Progenitor cell of endocrine pancreas (in vitro differentiated cells): ENCODE data around the gene ADM5. TPM values are rescaled to one million over a fixed set of nuclear protein-coding genes. Genes with fewer than 3 reads are reported as not detected.

ENCODE experiments used
- DNase-seq: peaks from one replicate; pipeline ENCODE4 v3.0.0; 2021; ENCODE audit warnings: low spot score; ENCODE audit not compliant: unreplicated experiment
- H3K27ac Mint-ChIP-seq: 2 replicates; pipeline ENCODE4 v1.8.0; 2021; ENCODE audit warnings: mild to moderate bottlenecking, moderate library complexity, mixed read lengths
- H3K27me3 Mint-ChIP-seq: 2 replicates; pipeline ENCODE4 v1.8.0; 2021; ENCODE audit warnings: mixed read lengths
- H3K36me3 Mint-ChIP-seq: 2 replicates; pipeline ENCODE4 v1.8.0; 2022; ENCODE audit warnings: mixed read lengths; ENCODE audit not compliant: insufficient read depth
- H3K4me1 Mint-ChIP-seq: 2 replicates; pipeline ENCODE4 v1.8.0; 2021; ENCODE audit warnings: low read depth, mixed read lengths
- H3K4me3 Mint-ChIP-seq: 2 replicates; pipeline ENCODE4 v1.8.0; 2021; ENCODE audit warnings: low read depth, mild to moderate bottlenecking, moderate library complexity, mixed read lengths
- H3K9me3 Mint-ChIP-seq: 2 replicates; pipeline ENCODE4 v1.8.0; 2021; ENCODE audit warnings: low read depth, mixed read lengths
- total RNA-seq: library from RNA; stranded (reverse); gene quantifications from 2 replicates; pipeline ENCODE4 v1.2.1, GENCODE V29; 2021
- TF ChIP-seq, protein P1 (sequence below): fragments of 200-600 bp; sonication (generic); IDR thresholded peaks from one replicate; pipeline ENCODE4 v1.5.0; 2021; ENCODE audit warnings: antibody characterized with exemption, mild to moderate bottlenecking; ENCODE audit not compliant: unreplicated experiment

Gene ADM5
- total RNA-seq, 1 donor from 2014 or later = 7.7 TPM

DNA sequence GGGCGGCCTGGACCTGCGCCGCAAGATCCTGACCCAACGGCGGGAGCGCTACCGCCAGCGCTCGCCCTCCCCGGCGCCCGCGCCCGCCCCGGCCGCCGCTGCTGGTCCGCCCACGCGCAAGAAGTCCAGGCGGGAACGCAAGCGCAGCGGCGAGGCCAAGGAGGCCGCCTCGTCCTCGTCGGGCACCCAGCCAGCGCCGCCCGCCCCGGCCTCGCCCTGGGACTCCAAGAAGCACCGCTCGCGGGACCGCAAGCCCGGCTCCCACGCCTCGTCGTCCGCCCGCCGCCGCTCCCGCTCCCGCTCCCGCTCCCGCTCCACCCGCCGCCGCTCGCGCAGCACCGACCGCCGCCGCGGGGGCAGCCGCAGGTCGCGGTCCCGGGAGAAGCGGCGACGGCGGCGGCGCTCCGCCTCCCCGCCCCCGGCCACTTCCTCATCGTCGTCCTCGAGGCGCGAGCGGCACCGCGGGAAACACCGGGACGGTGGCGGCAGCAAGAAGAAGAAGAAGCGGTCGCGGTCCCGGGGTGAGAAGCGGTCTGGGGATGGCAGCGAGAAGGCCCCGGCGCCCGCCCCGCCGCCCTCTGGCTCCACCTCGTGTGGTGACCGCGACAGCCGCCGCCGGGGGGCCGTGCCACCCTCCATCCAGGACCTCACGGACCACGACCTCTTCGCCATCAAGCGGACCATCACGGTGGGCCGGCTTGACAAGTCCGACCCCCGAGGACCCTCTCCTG is 37.4 kb upstream of the ADM5 start:
- H3K27ac Mint-ChIP-seq = no peak overlapping the region
- H3K4me1 Mint-ChIP-seq = no peaks in the 10 kb centered on the region
- H3K4me3 Mint-ChIP-seq = no peak overlapping the region
- TF ChIP-seq, protein P1, sequence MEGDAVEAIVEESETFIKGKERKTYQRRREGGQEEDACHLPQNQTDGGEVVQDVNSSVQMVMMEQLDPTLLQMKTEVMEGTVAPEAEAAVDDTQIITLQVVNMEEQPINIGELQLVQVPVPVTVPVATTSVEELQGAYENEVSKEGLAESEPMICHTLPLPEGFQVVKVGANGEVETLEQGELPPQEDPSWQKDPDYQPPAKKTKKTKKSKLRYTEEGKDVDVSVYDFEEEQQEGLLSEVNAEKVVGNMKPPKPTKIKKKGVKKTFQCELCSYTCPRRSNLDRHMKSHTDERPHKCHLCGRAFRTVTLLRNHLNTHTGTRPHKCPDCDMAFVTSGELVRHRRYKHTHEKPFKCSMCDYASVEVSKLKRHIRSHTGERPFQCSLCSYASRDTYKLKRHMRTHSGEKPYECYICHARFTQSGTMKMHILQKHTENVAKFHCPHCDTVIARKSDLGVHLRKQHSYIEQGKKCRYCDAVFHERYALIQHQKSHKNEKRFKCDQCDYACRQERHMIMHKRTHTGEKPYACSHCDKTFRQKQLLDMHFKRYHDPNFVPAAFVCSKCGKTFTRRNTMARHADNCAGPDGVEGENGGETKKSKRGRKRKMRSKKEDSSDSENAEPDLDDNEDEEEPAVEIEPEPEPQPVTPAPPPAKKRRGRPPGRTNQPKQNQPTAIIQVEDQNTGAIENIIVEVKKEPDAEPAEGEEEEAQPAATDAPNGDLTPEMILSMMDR = no peak
- no peak for DNase-seq
- no peaks in the 10 kb centered on the region for H3K9me3 Mint-ChIP-seq
- H3K36me3 Mint-ChIP-seq = peaks cover 11% of the 10 kb centered on the region
- H3K27me3 Mint-ChIP-seq = no peaks in the 10 kb centered on the region

DNA sequence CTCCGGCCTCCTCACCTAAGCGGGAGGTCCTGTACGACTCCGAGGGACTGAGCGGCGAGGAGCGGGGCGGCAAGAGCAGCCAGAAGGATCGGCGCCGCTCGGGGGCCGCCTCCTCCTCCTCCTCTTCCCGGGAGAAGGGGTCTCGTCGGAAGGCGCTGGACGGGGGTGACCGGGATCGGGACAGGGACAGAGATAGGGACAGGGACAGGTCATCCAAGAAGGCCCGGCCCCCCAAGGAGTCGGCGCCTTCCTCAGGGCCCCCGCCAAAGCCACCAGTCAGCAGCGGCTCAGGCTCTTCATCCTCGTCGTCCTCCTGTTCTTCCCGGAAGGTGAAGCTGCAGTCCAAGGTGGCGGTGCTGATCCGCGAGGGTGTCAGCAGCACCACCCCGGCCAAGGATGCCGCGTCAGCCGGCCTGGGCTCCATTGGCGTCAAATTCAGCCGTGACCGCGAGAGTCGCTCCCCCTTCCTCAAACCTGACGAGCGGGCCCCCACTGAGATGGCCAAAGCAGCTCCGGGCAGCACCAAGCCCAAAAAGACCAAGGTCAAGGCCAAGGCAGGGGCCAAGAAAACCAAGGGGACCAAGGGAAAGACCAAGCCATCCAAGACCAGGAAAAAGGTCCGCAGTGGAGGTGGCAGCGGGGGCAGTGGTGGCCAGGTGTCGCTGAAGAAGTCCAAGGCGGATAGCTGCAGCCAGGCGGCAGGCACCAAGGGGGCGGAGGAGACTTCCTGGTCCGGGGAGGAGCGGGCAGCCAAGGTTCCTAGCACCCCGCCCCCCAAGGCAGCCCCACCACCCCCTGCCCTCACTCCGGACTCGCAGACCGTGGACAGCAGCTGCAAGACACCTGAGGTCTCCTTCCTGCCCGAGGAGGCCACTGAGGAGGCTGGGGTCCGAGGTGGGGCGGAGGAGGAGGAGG is 36.6 kb upstream of the ADM5 start:
- Mint-ChIP-seq H3K36me3 (peaks cover 14% of the 10 kb centered on the region), H3K4me1 (no peaks in the 10 kb centered on the region), H3K27me3 (no peaks in the 10 kb centered on the region), H3K27ac (no peak overlapping the region), H3K9me3 (no peaks in the 10 kb centered on the region), H3K4me3 (no peak overlapping the region)
- TF ChIP-seq, protein P1 = no peak
- DNase-seq = no peak

DNA sequence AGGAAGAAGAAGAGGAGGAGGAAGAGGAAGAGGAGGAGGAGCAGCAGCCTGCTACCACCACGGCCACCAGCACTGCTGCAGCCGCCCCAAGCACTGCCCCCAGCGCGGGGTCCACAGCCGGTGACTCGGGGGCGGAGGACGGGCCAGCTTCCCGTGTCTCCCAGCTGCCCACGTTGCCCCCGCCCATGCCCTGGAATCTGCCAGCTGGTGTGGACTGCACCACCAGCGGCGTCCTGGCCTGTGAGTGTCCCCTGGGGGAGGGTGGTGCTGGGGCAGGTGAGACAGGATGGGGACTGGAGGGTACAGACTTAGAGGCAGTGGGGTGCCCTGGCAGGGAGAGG is 36.0 kb upstream of the ADM5 start:
- Mint-ChIP-seq H3K4me1 (no peaks in the 10 kb centered on the region), H3K27ac (no peak overlapping the region), H3K9me3 (no peaks in the 10 kb centered on the region), H3K36me3 (peaks cover 14% of the 10 kb centered on the region), H3K4me3 (no peak overlapping the region), H3K27me3 (no peaks in the 10 kb centered on the region)
- no peak for DNase-seq
- TF ChIP-seq, protein P1 = no peak

DNA sequence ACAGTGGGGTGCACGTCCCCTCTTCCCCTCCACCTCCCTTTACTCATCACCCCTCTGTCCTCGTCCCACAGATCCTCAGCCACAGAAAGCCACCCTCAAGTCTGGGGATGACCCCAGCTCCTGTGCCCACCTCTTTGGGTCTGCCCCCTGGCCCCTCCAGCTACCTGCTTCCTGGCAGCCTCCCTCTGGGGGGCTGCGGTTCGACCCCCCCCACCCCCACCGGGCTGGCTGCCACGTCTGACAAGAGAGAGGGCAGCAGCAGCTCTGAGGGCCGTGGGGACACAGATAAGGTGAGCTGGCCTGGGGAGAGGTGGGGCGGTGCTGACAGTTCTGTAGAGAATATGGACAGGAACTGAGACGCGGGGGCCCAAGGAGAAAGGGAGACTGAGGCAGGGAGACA is 34.8 kb upstream of the ADM5 start:
- no peak for DNase-seq
- no peaks in the 10 kb centered on the region for H3K9me3 Mint-ChIP-seq
- no peaks in the 10 kb centered on the region for H3K4me1 Mint-ChIP-seq
- no peak overlapping the region for H3K27ac Mint-ChIP-seq
- H3K36me3 Mint-ChIP-seq = peaks cover 16% of the 10 kb centered on the region
- H3K27me3 Mint-ChIP-seq = no peaks in the 10 kb centered on the region
- TF ChIP-seq, protein P1 = no peak
- no peak overlapping the region for H3K4me3 Mint-ChIP-seq

DNA sequence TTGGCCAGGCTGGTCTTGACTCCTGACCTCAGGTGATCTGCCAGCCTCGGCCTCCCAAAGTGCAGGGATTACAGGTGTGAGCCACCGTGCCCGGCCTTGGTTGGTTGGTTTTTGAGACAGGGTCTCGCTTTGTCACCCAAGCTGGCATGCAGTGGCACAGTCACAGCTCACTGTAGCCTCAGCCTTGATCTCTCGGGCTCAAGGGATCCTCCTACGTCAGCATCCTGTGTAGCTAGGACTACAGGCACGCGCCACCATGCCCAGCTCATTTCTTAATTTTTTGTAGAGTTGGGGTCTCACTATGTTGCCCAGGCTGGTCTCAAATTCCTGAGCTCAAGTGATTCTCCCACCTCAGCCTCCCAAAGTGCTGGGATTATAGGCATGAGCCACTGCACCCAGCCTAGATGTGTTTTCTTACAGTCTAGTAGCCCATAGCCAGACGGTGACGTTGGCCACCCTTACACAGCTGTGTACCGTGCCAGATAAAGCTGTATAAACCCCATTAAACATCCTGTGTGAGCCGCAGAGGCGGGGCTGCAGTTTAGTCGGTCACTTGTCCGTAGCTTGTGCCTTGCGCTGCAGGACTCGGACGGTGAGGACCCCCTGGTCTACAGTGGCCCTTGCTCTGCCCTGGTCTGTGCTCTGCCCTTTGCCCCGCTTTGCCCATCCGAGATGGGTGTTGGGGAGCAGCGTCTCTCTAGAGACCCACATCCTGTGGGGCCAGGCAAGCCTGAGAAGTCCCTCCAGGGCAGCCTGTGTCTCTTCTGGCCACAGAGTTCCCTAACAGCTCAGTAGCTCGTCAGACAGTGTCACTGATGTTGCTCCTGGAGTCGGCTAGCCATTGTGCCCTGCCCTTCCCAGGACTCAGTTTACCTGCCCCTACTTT is 33.6 kb upstream of the ADM5 start:
- no peaks in the 10 kb centered on the region for H3K27me3 Mint-ChIP-seq
- no peaks in the 10 kb centered on the region for H3K4me1 Mint-ChIP-seq
- no peak overlapping the region for H3K4me3 Mint-ChIP-seq
- TF ChIP-seq, protein P1 = no peak
- no peaks in the 10 kb centered on the region for H3K9me3 Mint-ChIP-seq
- no peak for DNase-seq
- H3K27ac Mint-ChIP-seq = no peak overlapping the region
- H3K36me3 Mint-ChIP-seq = peaks cover 21% of the 10 kb centered on the region
